GM19455 (cell line): ENCODE measurements around the gene DIP2C.
"Not testable (repeated sequence)": the region's sequence is repeated elsewhere in the genome, so short reads cannot be mapped to it uniquely, and the experiment has no call there.

Experiments
- ATAC-seq: cut with Tn5 transposase; IDR thresholded peaks from one replicate; pipeline ENCODE4 v1.9.1; 2021; ENCODE audit not compliant: unreplicated experiment

The DIP2C gene

GRCh38 chr10:396535-397220 lies 292.8 kb downstream of the DIP2C start:
- ATAC-seq: no peak

GRCh38 chr10:396107-396506 lies 293.4 kb downstream of the DIP2C start:
- ATAC-seq: no peak

- ATAC-seq: no peak
Measured at GRCh38 chr10:395665-396064, 293.8 kb downstream of the DIP2C start.

GRCh38 chr10:394439-395101 lies 294.9 kb downstream of the DIP2C start:
- not testable (repeated sequence) for ATAC-seq

GRCh38 chr10:393787-394438 lies 295.6 kb downstream of the DIP2C start:
- ATAC-seq: no peak

GRCh38 chr10:393106-393745 lies 296.2 kb downstream of the DIP2C start:
- ATAC-seq: no peak

GRCh38 chr10:392705-393037 lies 296.8 kb downstream of the DIP2C start:
- no peak for ATAC-seq

GRCh38 chr10:391847-392704 lies 297.4 kb downstream of the DIP2C start:
- no peak for ATAC-seq

- ATAC-seq: no peak
Measured at GRCh38 chr10:391305-391704, 298.2 kb downstream of the DIP2C start.

GRCh38 chr10:390449-391100 lies 298.9 kb downstream of the DIP2C start:
- ATAC-seq: no peak

- no peak for ATAC-seq
Measured at GRCh38 chr10:389836-390448, 299.5 kb downstream of the DIP2C start.

GRCh38 chr10:389261-389790 lies 300.1 kb downstream of the DIP2C start:
- ATAC-seq: no peak

GRCh38 chr10:388661-389045 lies 300.8 kb downstream of the DIP2C start:
- no peak for ATAC-seq

GRCh38 chr10:387909-388660 lies 301.4 kb downstream of the DIP2C start:
- ATAC-seq: no peak

GRCh38 chr10:387593-387891 lies 301.9 kb downstream of the DIP2C start:
- no peak for ATAC-seq

GRCh38 chr10:386771-387592 lies 302.5 kb downstream of the DIP2C start:
- ATAC-seq: no peak

GRCh38 chr10:385571-386300 lies 303.7 kb downstream of the DIP2C start:
- no peak for ATAC-seq
